ENCODE data around the gene ZNF569. TPM values are rescaled to one million over a fixed set of nuclear protein-coding genes. Genes with fewer than 3 reads are reported as not detected.

The ZNF569 gene
- total and polyA plus RNA-seq, 2 of the 13 experiments (the other 11 are each of a cell fraction or from before 2014, with no cell fraction given), result 1.4 to 5.7 TPM

- TF ChIP-seq, protein P1, sequence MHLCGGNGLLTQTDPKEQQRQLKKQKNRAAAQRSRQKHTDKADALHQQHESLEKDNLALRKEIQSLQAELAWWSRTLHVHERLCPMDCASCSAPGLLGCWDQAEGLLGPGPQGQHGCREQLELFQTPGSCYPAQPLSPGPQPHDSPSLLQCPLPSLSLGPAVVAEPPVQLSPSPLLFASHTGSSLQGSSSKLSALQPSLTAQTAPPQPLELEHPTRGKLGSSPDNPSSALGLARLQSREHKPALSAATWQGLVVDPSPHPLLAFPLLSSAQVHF (CRISPR knock-in tag; IDR thresholded peaks at IDR 0.05), result no peak
- TF ChIP-seq CEBPG (CRISPR knock-in tag; IDR thresholded peaks at IDR 0.05) (0 out of 2 replicates have a peak, but pooled peaks have one; percentile 49), NCOR1 (IDR thresholded peaks at IDR 0.05; ENCODE audit: borderline replicate concordance, low read length) (no peak), SNAPC2 (CRISPR knock-in tag; IDR thresholded peaks at IDR 0.05) (0 out of 2 replicates have a peak, but pooled peaks have one; percentile 59), ZNF3 (CRISPR knock-in tag; IDR thresholded peaks at IDR 0.05) (no peak), ZNF790 (CRISPR knock-in tag; IDR thresholded peaks at IDR 0.05; ENCODE audit: borderline replicate concordance) (no peak), KLF9 (CRISPR knock-in tag; IDR thresholded peaks at IDR 0.05; ENCODE audit: low read depth) (no peak), ZFP37 (CRISPR knock-in tag; IDR thresholded peaks at IDR 0.05; ENCODE audit: borderline replicate concordance) (no peak), ZNF670 (CRISPR knock-in tag; IDR thresholded peaks at IDR 0.05; ENCODE audit: borderline replicate concordance) (no peak), TOE1 (CRISPR knock-in tag; IDR thresholded peaks at IDR 0.05) (no peak), E2F5 (CRISPR knock-in tag; conservative IDR thresholded peaks at IDR 0.05) (no peak), ZFP41 (CRISPR knock-in tag; IDR thresholded peaks at IDR 0.05; ENCODE audit: borderline replicate concordance) (no peak), CREM (IDR thresholded peaks at IDR 0.05) (peak; percentile 97), CREM (CRISPR knock-in tag; IDR thresholded peaks at IDR 0.05) (no peak), KAT7 (CRISPR knock-in tag; IDR thresholded peaks at IDR 0.05; ENCODE audit: borderline replicate concordance) (peak; percentile 81), ZNF430 (CRISPR knock-in tag; IDR thresholded peaks at IDR 0.05) (0 out of 2 replicates have a peak, but pooled peaks have one; percentile 33), HMG20B (CRISPR knock-in tag; conservative IDR thresholded peaks at IDR 0.05) (0 out of 2 replicates have a peak, but pooled peaks have one; percentile 34), YEATS4 (CRISPR knock-in tag; IDR thresholded peaks at IDR 0.05; ENCODE audit: borderline replicate concordance) (peak; percentile 87), FOXO4 (CRISPR knock-in tag; conservative IDR thresholded peaks at IDR 0.05) (no peak)
- TF ChIP-seq, protein P2, sequence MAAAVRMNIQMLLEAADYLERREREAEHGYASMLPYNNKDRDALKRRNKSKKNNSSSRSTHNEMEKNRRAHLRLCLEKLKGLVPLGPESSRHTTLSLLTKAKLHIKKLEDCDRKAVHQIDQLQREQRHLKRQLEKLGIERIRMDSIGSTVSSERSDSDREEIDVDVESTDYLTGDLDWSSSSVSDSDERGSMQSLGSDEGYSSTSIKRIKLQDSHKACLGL (CRISPR knock-in tag; IDR thresholded peaks at IDR 0.05), result peak; percentile 89
- TF ChIP-seq, protein P3, sequence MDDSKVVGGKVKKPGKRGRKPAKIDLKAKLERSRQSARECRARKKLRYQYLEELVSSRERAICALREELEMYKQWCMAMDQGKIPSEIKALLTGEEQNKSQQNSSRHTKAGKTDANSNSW (CRISPR knock-in tag; IDR thresholded peaks at IDR 0.05; ENCODE audit: borderline replicate concordance), result no peak
- TF ChIP-seq, protein P4, sequence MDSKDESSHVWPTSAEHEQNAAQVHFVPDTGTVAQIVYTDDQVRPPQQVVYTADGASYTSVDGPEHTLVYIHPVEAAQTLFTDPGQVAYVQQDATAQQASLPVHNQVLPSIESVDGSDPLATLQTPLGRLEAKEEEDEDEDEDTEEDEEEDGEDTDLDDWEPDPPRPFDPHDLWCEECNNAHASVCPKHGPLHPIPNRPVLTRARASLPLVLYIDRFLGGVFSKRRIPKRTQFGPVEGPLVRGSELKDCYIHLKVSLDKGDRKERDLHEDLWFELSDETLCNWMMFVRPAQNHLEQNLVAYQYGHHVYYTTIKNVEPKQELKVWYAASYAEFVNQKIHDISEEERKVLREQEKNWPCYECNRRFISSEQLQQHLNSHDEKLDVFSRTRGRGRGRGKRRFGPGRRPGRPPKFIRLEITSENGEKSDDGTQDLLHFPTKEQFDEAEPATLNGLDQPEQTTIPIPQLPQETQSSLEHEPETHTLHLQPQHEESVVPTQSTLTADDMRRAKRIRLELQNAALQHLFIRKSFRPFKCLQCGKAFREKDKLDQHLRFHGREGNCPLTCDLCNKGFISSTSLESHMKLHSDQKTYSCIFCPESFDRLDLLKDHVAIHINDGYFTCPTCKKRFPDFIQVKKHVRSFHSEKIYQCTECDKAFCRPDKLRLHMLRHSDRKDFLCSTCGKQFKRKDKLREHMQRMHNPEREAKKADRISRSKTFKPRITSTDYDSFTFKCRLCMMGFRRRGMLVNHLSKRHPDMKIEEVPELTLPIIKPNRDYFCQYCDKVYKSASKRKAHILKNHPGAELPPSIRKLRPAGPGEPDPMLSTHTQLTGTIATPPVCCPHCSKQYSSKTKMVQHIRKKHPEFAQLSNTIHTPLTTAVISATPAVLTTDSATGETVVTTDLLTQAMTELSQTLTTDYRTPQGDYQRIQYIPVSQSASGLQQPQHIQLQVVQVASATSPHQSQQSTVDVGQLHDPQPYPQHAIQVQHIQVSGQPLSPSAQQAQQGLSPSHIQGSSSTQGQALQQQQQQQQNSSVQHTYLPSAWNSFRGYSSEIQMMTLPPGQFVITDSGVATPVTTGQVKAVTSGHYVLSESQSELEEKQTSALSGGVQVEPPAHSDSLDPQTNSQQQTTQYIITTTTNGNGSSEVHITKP (CRISPR knock-in tag; IDR thresholded peaks at IDR 0.05; ENCODE audit: low read depth), result peak; percentile 72; the same call in 1 of the 2 replicates
Observed at GRCh38 chr19:37466798-37467607, at the start of gene ZNF569 (continued).

All from HepG2 (cell line).